K562 (cell line): Measurements from ENCODE around the gene DCAF15. TPM values are rescaled to one million over a fixed set of nuclear protein-coding genes. Genes with fewer than 3 reads are reported as not detected.

Source experiments
- ATAC-seq: fragments of 200-7000 bp; cut with Tn5 transposase; 3 replicates; pipeline ENCODE4 v1.9.1; 2020; ENCODE audit warnings: moderate library complexity
- BruUV-seq: library from RNA; stranded (reverse); fragments of 400-500 nt; replicated peaks from 2 replicates; lab custom pipeline; 2021; lab: Mats Ljungman, UMichigan
- CTCF ChIA-PET: fragments of 300-600 bp; formaldehyde crosslinking; extraction: SDS; loops from one replicate; lab custom pipeline; 2021; ENCODE audit warnings: low intra/inter-chr PET ratio; lab: Yijun Ruan, JAX
- POLR2A ChIA-PET: fragments of 300-600, 350-650 bp; sonication (Branson Sonifier 250); formaldehyde crosslinking; extraction: SDS; loops from one replicate; lab custom pipeline; 2021; ENCODE audit warnings: antibody characterized with exemption, inconsistent platforms; lab: Yijun Ruan, JAX
- DNase-seq, 4 experiments: peaks; one replicate each; pipeline versions ENCODE4 v3.0.0 to v3.0.0-alpha.2; 2011 to 2018; ENCODE audit warnings: low spot score in 3 of 4, mixed read lengths in 3 of 4; ENCODE audit errors: extremely low read depth in 1 of 4
- FAIRE-seq: peaks from 2 replicates; lab custom pipeline; 2011; peaks lifted over from hg19 to GRCh38; lab: Jason Lieb, UNC
- H2AFZ ChIP-seq: 2 replicates; pipeline ENCODE4 v1.6.0; 2011; ENCODE audit warnings: low read depth, low read length, control low read depth, inconsistent platforms
- H3K27ac ChIP-seq: fragments of 200-600 bp; 3 replicates; pipeline ENCODE4 v1.8.0; 2011; ENCODE audit warnings: low read depth, mild to moderate bottlenecking, control low read depth, inconsistent platforms, low read length, moderate library complexity, mixed read lengths; ENCODE audit errors: extremely low read depth
- H3K27me3 ChIP-seq, 2 experiments: fragments of 300-600 bp in 1 of 2; 2 replicates in 1 of 2; 3 replicates in 1 of 2; pipeline versions ENCODE4 v1.6.0 to v1.8.0; 2011; ENCODE audit warnings: inconsistent platforms in 2 of 2, low read length in 2 of 2, mild to moderate bottlenecking in 1 of 2, mixed read lengths in 1 of 2, moderate library complexity in 1 of 2; ENCODE audit not compliant: control insufficient read depth in 2 of 2, insufficient read depth in 2 of 2
- H3K36me3 ChIP-seq: fragments of 300-600 bp; 3 replicates; pipeline ENCODE4 v1.8.0; 2011; ENCODE audit warnings: mild to moderate bottlenecking, low read length, inconsistent platforms; ENCODE audit not compliant: control insufficient read depth, insufficient read depth
- H3K4me1 ChIP-seq, 2 experiments: fragments of 200-600 bp in 1 of 2; replicated peaks in 1 of 2; 2 replicates in 1 of 2; 3 replicates in 1 of 2; pipeline versions ENCODE4 v1.5.1 to v1.8.0; 2011; ENCODE audit warnings: inconsistent platforms in 2 of 2, low read length in 2 of 2, mild to moderate bottlenecking in 1 of 2, mixed read lengths in 1 of 2, moderate library complexity in 1 of 2; ENCODE audit not compliant: control insufficient read depth in 2 of 2, insufficient read depth in 2 of 2
- H3K4me2 ChIP-seq: 2 replicates; pipeline ENCODE4 v1.6.1; 2011; ENCODE audit warnings: low read length, control low read depth, inconsistent platforms, mixed read lengths; ENCODE audit not compliant: insufficient read depth
- H3K4me3 ChIP-seq: fragments of 200-600 bp; sonication (generic), shearing (Covaris generic); 2 replicates; pipeline ENCODE4 v1.5.1; 2016; ENCODE audit warnings: control low read depth, inconsistent platforms
- H3K79me2 ChIP-seq: fragments of 200-600 bp; 3 replicates; pipeline ENCODE4 v1.8.0; 2011; ENCODE audit warnings: low read length, inconsistent platforms; ENCODE audit not compliant: control insufficient read depth, insufficient read depth
- H3K9ac ChIP-seq, 2 experiments: 2 replicates each; pipeline versions ENCODE4 v1.6.0 to v1.6.1; 2011; ENCODE audit warnings: low read depth in 2 of 2, low read length in 2 of 2, control low read depth in 1 of 2, inconsistent platforms in 1 of 2, mild to moderate bottlenecking in 1 of 2, mixed read lengths in 1 of 2; ENCODE audit not compliant: insufficient read depth in 1 of 2
- H3K9me1 ChIP-seq: one replicate; pipeline ENCODE4 v1.6.0; 2011; ENCODE audit warnings: inconsistent platforms, mild to moderate bottlenecking, low read length, moderate library complexity; ENCODE audit not compliant: control insufficient read depth, insufficient read depth
- H3K9me3 ChIP-seq: replicated peaks from 2 replicates; pipeline ENCODE4 v1.5.1; 2011; ENCODE audit warnings: low read depth, low read length, inconsistent platforms; ENCODE audit not compliant: control insufficient read depth, insufficient read depth
- H4K20me1 ChIP-seq: replicated peaks from 2 replicates; pipeline ENCODE4 v1.6.1; 2011; ENCODE audit warnings: low read length, inconsistent platforms, mixed read lengths; ENCODE audit not compliant: control insufficient read depth, insufficient read depth
- ELF2 ChIP-seq: fragments of 250-450 bp; sonication (Bioruptor Pico); IDR thresholded peaks from 2 replicates; pipeline ENCODE4 v1.5.0; 2021; ENCODE audit warnings: mild to moderate bottlenecking
- FIP1L1 ChIP-seq: fragments of 200-400 bp; formaldehyde crosslinking; IDR thresholded peaks from 2 replicates; pipeline ENCODE4 v1.6.1; 2018; ENCODE audit warnings: mild to moderate bottlenecking, low read depth, low read length; ENCODE audit not compliant: poor library complexity, severe bottlenecking
- FOXA3 ChIP-seq, 2 experiments: fragments of 450-650 bp in 1 of 2; sonication (generic) in 1 of 2; formaldehyde crosslinking; IDR thresholded peaks in 1 of 2; conservative IDR thresholded peaks in 1 of 2; 2 replicates each; pipeline versions ENCODE4 v1.4.0 to v1.8.0; 2020 to 2022; ENCODE audit warnings: mild to moderate bottlenecking in 2 of 2, missing genetic modification reagents in 1 of 2
- KAT8 ChIP-seq: fragments of 450-650 bp; IDR thresholded peaks from 2 replicates; pipeline ENCODE4 v1.6.1; 2016; ENCODE audit warnings: low read depth, mild to moderate bottlenecking
- MNT ChIP-seq, 2 experiments: fragments of 450-650 bp; conservative IDR thresholded peaks; 2 replicates each; pipeline ENCODE4 v1.6.1; 2017; ENCODE audit warnings: mild to moderate bottlenecking in 2 of 2, moderate library complexity in 2 of 2
- NFIX ChIP-seq: fragments of 250-450 bp; sonication (Bioruptor Pico); IDR thresholded peaks from 2 replicates; pipeline ENCODE4 v1.4.0; 2020; ENCODE audit warnings: low read depth, mild to moderate bottlenecking, moderate library complexity
- NR2C2 ChIP-seq, 2 experiments: fragments of 200-800 bp in 1 of 2; sonication (Bioruptor generic) in 1 of 2; sonication (generic) in 1 of 2; formaldehyde crosslinking in 1 of 2; IDR thresholded peaks; 2 replicates each; pipeline versions ENCODE4 v1.6.1 to v1.8.0; 2016 to 2022; ENCODE audit warnings: mild to moderate bottlenecking in 1 of 2, missing compliant biosample characterization in 1 of 2, missing genetic modification characterization in 1 of 2, missing genetic modification reagents in 1 of 2
- RBM22 ChIP-seq: fragments of 200-400 bp; formaldehyde crosslinking; IDR thresholded peaks from 2 replicates; pipeline ENCODE4 v1.6.1; 2018; ENCODE audit warnings: low read length, low read depth; ENCODE audit not compliant: poor library complexity, severe bottlenecking
- SMAD1 ChIP-seq: fragments of 150-350 bp; IDR thresholded peaks from 2 replicates; pipeline ENCODE4 v1.6.1; 2014; ENCODE audit warnings: low read length, low read depth; ENCODE audit not compliant: partially characterized antibody
- SMARCA5 ChIP-seq: fragments of 450-650 bp; IDR thresholded peaks from 2 replicates; pipeline ENCODE4 v1.6.1; 2016
- SUPT5H ChIP-seq: fragments of 450-650 bp; IDR thresholded peaks from 2 replicates; pipeline ENCODE4 v1.6.1; 2016
- USF2 ChIP-seq: sonication (generic); formaldehyde crosslinking; IDR thresholded peaks from 2 replicates; pipeline ENCODE4 v1.5.0; 2020; ENCODE audit warnings: missing genetic modification reagents
- ZBTB43 ChIP-seq: sonication (generic); formaldehyde crosslinking; IDR thresholded peaks from 2 replicates; pipeline ENCODE4 v1.8.0; 2023; ENCODE audit warnings: mild to moderate bottlenecking, missing genetic modification reagents
- ZKSCAN1 ChIP-seq: fragments of 150-350 bp; IDR thresholded peaks from 2 replicates; pipeline ENCODE4 v1.6.1; 2016; ENCODE audit warnings: low read depth, low read length
- ZNF134 ChIP-seq: fragments of 250-450 bp; sonication (Bioruptor Pico); conservative IDR thresholded peaks from 2 replicates; pipeline ENCODE4 v1.4.0; 2020
- WGBS: fragments of 100-300 bp; shearing (Covaris generic); methylation state at CpG from one replicate; pipeline ENCODE4 v1.1.6; 2016; ENCODE audit warnings: low coverage, mixed read lengths; ENCODE audit not compliant: insufficient coverage; ENCODE audit errors: missing lambda C conversion rate; 5-methylcytosine and 5-hydroxymethylcytosine counted together
- in situ Hi-C: fragments of 300-500 bp; cut with MboI; formaldehyde crosslinking; loops from 4 replicates; pipeline ENCODE4 v1.15.0; 2018; ENCODE audit warnings: inconsistent platforms, mixed read lengths
- intact Hi-C: fragments of 100-400 bp; cut with micrococcal nuclease; formaldehyde crosslinking; loops from 2 replicates; pipeline ENCODE4 v1.14.2; 2022
- polyA plus RNA-seq, 8 experiments: library from polyadenylated mRNA; depleted of rRNA in 4 of 8; stranded (reverse) in 5 of 8; unstranded in 3 of 8; fragments of >200 nt; fragmentation: Nextera tagmentation in 2 of 8; fragmentation: Illumina TruSeq in 1 of 8; extraction: Ambion mirVana in 2 of 8; extraction: Trizol in 1 of 8; gene quantifications; 2 replicates each; pipeline versions ENCODE4 v1.2.1 to v1.2.3, GENCODE V29; 2011 to 2014; ENCODE audit warnings: inconsistent platforms in 1 of 8, missing spikeins in 1 of 8
- total RNA-seq, 7 experiments: library from RNA; depleted of rRNA in 6 of 7; stranded (reverse); fragments of >200 nt in 6 of 7; fragmentation: Illumina TruSeq in 2 of 7; extraction: Trizol in 2 of 7; gene quantifications; 2 replicates each; pipeline versions ENCODE4 v1.2.1 to v1.2.3, GENCODE V29; 2011 to 2021; ENCODE audit warnings: low replicate concordance in 1 of 7

DCAF15 gene
- total and polyA plus RNA-seq, 9 of the 15 experiments (the other 6 are each of a cell fraction or from before 2014, with no cell fraction given), result 0.17 to 68.5 (median 27.7) TPM

GRCh38 chr19:13981988-13982501, 29.7 kb downstream of the DCAF15 start (continued):
- TF ChIP-seq NFIX, result no peak
- TF ChIP-seq FIP1L1, result no peak
- no peak for TF ChIP-seq ZKSCAN1

- H2AFZ ChIP-seq, result no peak overlapping the region
- no peaks in the 10 kb centered on the region for H3K9me3 ChIP-seq
- 93% methylated on average over 9 of the region's 9 CpGs for WGBS
- H3K9me1 ChIP-seq, result peaks cover 3% of the 10 kb centered on the region
- ChIA-PET POLR2A (no interaction called here), CTCF (no interaction called here)
- in situ Hi-C loops (no loop called here), intact Hi-C loops (no loop called here)
- FAIRE-seq (no peak), ATAC-seq (no peak), DNase-seq (no peak)
- no peak for TF ChIP-seq SMAD1
- no peak for TF ChIP-seq NR2C2 (CRISPR knock-in tag; IDR thresholded peaks at IDR 0.05)
- no peak for TF ChIP-seq NR2C2 (tag; IDR thresholded peaks at IDR 0.05)
- no peak for TF ChIP-seq ELF2 (CRISPR knock-in tag)
- no peak for TF ChIP-seq SUPT5H
- TF ChIP-seq ZNF134, result no peak
- TF ChIP-seq RBM22, result no peak
- no peak for TF ChIP-seq NFIX
- no peak for TF ChIP-seq MNT (conservative IDR thresholded peaks at IDR 0.05)
- TF ChIP-seq FOXA3 (CRISPR knock-in tag; conservative IDR thresholded peaks at IDR 0.05 in 1 of 2, IDR thresholded peaks at IDR 0.05 in 1 of 2), result no peak
- TF ChIP-seq ZBTB43, result no peak
- no peak for TF ChIP-seq SMARCA5
- no peak for TF ChIP-seq KAT8
- TF ChIP-seq USF2, result no peak
- BruUV-seq, result no TSS peak
- H3K79me2 ChIP-seq, result no peaks in the 10 kb centered on the region
- no peak overlapping the region for H3K4me2 ChIP-seq
- H3K27ac ChIP-seq, result no peak overlapping the region
- H4K20me1 ChIP-seq, result no peaks in the 10 kb centered on the region
- peaks cover 30% of the 10 kb centered on the region; the same call in 1 of the 3 replicates for H3K36me3 ChIP-seq
- peaks cover 0 to 76% of the 10 kb centered on the region in 2 experiments; a peak in 2 of 5 replicates for H3K4me1 ChIP-seq
- no peak overlapping the region for H3K4me3 ChIP-seq
- no peak overlapping the region for H3K9ac ChIP-seq
- H3K27me3 ChIP-seq, result no peaks in the 10 kb centered on the region
These were observed 30.5 kb downstream of the DCAF15 start for GRCh38 chr19:13982773-13983172.
